T1000 (cell line): ENCODE measurements around the gene CXCL6.

ENCODE experiments used
- DNase-seq: peaks from one replicate; lab custom pipeline; 2025; ENCODE audit warnings: mixed read lengths; lab: John Stamatoyannopoulos, UW

CXCL6 gene

DNA sequence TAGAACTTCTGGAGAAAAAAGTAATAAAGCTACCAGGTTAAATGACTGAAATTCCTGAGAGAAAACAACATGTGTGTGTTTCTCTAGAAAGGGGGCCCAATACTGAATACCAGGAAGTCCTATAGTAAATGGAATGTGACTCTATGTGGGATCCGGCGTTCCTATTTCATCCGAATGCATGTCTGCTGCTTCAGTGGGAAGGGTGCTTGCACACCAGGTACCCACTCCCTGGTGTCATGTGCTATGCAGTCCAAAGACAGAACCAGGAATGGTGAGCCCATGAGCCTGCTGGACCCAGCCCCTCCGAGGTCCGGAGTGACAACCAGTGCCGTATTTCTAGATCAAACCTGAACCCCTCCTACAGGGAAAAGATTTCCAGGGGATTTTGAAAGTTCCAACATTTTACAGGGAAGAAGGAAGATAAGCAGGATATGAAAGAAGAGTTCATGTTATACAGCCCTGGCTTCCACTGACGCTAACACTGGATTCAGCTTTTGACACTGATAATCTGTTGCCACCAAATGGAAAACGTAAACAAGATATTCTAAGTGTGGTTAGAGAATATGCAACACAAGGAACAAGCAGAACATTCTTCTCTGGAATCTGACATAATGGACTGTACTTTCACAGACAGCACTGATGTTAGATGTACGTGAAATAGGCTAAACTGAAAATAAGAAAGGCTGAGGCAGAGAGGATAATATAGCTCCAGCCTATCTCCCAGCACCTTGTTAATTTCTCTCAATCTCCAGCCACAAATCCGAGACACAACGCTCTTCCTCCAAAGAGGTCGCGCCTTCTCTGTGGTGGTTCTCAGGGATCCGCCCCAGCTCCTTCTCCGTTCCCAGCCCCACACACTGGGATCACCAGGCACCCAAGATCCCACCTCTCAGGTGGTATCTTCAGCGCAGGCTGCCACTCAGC, 32.0 kb downstream of the CXCL6 start:
- no peak for DNase-seq

DNA sequence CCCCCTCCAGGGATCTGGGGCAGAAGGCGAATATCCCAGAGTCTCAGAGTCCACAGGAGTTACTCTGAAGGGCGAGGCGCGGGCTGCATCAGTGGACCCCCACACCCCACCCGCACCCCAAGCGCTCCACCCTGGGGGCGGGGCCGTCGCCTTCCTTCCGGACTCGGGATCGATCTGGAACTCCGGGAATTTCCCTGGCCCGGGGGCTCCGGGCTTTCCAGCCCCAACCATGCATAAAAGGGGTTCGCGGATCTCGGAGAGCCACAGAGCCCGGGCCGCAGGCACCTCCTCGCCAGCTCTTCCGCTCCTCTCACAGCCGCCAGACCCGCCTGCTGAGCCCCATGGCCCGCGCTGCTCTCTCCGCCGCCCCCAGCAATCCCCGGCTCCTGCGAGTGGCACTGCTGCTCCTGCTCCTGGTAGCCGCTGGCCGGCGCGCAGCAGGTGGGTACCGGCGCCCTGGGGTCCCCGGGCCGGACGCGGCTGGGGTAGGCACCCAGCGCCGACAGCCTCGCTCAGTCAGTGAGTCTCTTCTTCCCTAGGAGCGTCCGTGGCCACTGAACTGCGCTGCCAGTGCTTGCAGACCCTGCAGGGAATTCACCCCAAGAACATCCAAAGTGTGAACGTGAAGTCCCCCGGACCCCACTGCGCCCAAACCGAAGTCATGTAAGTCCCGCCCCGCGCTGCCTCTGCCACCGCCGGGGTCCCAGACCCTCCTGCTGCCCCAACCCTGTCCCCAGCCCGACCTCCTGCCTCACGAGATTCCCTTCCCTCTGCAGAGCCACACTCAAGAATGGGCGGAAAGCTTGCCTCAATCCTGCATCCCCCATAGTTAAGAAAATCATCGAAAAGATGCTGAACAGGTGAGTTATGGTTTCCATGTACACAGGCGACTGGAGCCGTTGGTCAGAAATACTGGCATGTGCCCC, 32.9 kb downstream of the CXCL6 start, which contains the start of gene CXCL1:
TSS of gene CXCL1 (plus strand) at position 264 of the 926 bp plus-strand sequence. CDS start at position 342, 78 bp downstream.
- DNase-seq: no peak

DNA sequence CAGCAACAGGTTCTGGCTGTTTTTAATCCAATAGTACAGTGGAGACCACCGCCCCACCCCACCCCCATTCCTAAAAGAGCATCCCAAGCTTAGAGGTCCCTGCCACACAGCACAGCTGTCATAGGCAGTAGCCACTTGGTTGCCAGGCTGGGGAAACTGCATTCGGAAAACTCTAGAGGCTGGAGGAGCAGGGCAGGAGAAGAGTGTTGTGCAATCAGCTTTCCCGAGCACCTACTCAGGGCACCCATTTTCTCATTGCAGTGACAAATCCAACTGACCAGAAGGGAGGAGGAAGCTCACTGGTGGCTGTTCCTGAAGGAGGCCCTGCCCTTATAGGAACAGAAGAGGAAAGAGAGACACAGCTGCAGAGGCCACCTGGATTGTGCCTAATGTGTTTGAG, 33.8 kb downstream of the CXCL6 start:
- no peak for DNase-seq

DNA sequence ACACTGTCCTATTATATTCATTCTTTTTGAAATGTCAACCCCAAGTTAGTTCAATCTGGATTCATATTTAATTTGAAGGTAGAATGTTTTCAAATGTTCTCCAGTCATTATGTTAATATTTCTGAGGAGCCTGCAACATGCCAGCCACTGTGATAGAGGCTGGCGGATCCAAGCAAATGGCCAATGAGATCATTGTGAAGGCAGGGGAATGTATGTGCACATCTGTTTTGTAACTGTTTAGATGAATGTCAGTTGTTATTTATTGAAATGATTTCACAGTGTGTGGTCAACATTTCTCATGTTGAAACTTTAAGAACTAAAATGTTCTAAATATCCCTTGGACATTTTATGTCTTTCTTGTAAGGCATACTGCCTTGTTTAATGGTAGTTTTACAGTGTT, 34.3 kb downstream of the CXCL6 start:
- no peak for DNase-seq

DNA sequence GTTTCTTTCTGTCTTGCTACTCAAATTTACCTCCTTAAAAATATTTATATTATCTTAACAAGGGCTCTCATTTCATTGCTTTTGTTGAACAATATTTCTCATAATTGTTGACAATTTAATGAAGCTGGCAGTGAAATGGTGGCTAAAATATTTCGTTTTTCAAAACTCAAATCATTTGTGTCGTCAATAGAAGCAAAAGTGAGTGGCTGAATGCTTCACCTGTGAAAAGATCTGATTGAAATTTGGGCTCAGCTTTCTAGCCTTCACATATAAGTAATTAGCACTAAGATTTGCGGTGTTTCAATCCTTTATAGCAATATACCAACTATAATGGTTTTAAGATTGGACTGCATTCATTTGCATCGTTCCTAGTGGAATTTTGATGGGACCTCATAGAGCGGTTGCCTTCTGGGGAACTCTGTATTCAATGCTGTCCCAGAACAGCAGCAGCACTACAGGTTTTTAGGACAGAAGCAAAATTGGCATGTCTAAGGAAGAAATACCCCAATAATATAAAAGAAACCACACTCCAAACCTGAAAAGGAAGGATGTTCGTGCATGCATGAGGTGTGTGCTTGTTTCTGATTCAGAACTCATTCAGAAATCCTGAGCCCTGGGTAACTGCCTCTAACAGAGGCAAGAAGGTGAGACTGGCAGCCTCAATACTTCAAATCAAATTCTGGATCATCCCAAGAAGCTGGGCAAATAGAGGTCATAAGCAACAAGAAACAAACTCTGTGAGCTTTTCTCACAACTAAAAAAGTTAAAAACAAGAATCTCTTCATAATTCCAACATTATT, 35.2 kb downstream of the CXCL6 start:
- DNase-seq: no peak

DNA sequence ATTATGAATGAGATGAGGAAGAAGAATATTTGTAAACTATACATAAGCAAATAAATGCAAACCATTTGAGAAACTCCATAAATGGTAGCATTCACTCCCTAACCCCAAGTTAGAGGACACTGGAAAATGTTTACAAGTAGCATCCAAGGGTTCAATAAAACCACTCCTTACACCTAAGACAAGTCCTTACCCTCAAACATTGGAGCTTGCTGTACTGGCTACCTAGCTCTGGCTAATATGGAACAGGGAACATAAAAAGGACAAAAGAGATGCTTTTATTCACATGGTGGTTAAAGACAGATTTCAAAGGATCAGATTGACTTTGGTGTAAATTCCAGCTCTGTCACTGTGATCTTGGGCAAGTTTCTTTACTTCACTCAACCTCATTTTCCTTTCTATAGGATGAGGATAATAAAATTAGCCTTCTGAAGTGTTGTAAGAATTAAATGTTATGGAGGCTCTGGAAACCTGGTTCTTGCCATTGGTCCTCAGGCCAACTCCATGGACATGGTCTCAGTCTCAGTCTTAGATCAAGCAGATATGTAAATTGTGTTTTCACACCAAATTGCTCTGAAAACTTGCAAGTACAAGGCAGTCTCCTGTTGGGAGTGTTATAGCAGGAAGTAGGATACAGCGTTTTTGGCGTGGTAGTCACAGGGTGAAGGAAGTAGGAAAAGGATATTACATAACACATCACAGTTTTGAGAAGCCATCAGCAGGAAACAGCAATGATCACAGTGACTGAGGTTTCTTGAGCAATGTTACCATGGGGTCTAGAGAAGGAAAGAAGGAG, 36.0 kb downstream of the CXCL6 start:
- DNase-seq: no peak

DNA sequence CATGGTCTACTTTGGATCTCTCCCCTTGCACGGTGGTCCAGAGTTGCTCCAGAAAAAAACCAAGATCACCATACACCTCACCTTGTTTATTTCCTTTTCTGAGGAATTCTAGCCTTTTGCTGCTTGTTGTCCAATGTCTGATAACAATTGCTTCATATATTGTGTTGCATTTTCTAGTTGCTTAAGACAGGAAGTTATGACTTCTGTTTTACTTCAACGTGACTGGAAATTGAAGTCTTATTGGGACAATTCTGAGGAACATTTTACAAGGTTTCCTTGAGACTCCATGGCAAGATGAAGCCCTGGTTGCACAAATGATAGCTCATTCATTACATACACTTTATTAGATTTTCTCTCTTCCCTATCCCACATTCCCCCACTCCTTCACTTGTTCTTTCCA, 37.9 kb downstream of the CXCL6 start:
- no peak for DNase-seq

DNA sequence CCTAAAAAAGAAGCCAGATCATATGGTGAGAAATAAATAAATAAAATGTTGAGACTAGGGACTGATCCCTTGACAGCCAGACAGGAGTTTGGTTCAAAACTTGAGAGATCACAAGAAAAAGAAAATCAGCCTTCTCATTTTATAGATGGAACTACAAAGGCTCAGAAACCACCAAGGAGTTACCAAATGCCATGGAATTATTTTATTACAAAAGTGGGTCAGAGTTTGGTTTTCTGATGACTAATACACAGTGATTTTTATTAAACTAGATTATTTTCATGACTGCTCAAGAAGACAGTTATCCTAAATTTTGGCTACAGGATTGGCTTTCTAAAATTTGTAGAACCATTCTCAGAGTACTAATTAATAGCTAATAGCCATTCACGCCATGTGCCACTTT, 38.9 kb downstream of the CXCL6 start:
- no peak for DNase-seq

DNA sequence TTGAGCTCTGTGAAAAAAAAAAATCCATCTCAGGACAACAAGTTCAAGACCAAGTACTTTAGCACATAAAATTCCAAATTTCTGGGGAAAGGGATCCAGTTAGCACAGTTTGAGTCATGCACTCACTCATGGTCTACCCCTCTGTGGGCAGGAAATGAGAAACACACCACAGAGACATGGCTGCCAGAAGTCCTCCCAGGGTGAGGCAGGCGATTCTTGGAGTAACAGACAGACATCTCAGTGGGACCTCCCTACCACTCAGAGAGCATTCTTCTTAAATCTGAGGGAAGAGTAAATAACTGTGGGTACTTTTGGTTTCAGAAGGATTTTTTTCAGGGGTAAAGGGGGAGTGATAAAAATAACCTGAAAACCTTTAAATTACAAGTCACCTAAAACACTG, 46.8 kb downstream of the CXCL6 start:
- DNase-seq: no peak

DNA sequence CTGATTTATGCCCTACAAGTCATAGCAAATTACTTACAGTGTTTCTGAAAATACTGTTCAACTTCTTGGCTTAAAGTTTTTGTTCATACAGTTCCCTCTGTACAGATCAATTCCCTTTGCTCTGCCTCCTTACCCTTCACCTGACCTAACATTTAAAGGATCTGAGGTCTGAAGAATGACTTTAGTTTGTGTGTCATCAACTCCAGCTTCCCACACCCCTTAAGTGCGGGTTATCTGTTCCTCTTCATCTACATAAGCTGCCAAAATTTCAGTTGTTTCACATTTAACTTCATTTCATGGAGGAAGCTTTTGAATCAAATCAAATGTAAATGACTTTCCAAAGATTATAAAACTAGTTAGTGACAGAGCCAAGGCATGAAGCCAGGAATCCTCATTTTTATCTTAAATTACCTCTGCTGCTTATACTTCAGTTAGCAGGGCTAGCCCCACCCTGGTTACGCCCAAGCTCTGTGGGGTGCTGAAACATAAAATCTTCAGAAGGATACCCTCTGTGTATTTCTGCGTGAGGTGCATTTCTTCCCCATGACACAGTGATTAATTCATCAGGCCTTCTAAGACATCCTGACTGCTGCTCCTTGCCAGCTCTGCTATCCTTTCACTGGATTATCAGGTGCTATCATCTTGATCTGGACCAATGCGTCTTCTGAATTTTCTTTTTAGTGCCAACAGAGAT, 49.2 kb downstream of the CXCL6 start:
- no peak for DNase-seq
